ENCODE results near the gene FNDC8.
"Not testable (repeated sequence)": the region's sequence is repeated elsewhere in the genome, so short reads cannot be mapped to it uniquely, and the experiment has no call there.

FNDC8 gene

DNA sequence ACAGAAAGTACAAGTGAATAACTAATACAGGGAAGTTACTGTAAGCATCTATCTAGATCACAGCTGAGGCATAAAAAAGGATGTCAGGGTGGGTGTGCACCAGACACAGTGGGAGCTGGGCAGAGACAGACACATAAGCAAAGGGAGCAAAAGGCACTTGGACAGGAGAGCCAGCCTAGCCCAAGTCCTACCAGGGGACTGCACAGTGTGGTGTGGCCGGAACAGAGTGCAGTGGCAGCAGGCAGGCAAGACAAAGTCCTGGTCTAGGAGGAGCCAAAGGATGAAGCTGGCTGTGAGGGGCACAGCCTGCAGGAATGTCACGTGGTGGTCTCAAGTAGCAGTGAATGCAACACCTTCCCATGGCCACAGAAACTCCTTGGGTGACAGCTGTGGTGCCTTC lies 23.6 kb upstream of the FNDC8 start:
- no peak for DNase-seq

DNA sequence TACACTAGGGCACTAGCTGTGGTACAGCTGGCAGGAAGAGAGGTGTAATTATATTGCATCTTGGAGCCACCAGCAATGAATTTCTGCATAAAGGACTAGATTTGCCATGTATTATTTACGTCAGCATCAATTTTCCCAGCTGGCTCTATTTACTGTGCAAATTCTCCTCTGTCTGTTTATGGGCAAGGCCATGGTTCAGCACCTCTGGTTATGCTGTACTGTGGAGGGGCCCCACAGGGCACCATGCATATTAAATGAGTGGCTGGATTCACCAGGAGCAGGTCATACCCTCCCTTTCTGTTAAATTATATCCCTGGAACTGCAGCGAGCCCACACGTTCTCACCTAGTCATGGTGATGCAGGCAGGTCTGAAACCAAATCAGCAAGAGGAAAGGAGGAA lies 21.5 kb upstream of the FNDC8 start:
- no peak for DNase-seq

DNA sequence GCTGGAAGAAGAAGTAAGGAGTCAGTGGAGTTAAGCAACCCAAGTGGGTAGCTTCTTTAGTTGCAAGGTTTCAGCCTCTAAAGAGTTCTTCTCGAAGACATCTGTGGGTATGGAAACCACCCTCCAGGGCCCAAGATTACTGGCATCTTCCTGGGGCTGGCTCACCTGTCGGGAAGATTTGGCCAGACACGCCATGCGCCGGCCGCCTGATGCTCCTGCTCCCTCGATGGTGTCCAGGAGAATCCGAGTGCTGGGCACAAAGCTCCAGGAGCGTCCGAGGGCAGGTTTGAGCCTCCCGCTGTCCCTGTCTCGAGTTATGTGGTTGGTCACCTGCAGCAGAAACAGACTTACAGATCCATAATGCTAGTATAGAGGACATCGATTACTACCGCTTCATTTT lies 20.4 kb upstream of the FNDC8 start:
- DNase-seq = no peak

DNA sequence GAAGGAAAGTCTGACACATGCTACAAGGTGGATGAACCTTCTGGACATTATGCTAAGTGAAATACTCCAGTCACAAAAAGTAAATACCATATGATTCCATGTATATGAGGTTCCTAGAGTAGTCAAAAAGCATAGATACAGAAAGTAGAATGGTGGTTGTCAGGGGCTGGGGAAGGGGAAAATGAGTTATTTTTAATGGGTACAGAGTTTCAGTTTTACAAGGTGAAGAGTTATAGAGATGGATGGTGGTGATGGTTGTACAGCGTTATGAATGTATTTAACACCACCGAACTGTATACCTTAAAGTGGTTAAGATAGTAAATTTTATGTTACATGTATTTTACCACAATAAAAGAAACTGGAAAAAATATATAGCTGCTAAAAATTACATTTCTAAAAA lies 19.7 kb upstream of the FNDC8 start:
- DNase-seq = no peak

DNA sequence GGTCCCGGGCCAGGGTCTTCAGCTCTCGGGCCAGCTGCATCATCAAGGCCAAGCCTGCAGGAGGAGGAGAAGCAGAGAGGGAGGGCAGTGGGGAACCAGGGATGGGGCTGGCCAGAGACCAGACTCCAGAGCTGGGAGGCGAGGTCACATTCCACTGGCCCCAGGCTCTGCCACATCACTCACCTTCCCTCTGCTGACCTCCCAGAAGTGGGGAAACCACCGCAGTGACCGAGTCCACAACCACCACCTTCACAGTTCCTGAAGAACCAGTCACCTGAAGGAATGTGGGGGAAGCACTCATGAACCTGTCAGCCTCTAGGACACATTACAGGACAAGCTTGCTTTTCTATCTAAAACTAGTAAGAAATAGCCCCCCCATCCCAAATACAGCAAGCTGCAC lies 18.1 kb upstream of the FNDC8 start:
- no peak for DNase-seq

DNA sequence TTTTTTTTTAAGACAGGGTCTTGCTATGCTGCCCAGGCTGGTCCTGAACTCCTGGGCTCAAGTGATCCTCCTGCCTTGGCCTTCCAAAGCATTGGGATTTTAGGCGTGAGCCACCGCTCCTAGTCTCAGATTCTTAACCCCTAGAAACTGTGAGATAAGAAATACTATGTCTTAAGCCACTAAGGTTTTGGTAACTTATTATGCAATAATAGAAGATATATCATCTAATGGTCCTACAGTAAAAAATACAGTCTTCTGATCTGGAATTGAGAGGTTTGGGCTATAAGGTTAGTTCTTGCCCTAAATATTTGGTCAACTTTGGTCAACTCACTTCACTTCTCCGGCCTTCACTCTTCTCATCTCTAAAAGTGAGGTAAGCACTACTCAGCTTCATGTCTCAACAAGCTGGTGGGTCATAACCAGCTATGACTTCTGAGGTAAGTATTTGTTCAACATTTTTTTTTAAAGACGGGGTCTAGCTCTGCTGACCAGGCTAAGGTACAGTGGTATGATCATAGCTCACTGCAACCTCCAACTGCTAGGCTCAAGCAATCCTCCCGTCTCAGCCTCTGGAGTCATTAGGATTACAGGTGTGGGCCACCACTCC lies 16.5 kb upstream of the FNDC8 start:
- DNase-seq = no peak

DNA sequence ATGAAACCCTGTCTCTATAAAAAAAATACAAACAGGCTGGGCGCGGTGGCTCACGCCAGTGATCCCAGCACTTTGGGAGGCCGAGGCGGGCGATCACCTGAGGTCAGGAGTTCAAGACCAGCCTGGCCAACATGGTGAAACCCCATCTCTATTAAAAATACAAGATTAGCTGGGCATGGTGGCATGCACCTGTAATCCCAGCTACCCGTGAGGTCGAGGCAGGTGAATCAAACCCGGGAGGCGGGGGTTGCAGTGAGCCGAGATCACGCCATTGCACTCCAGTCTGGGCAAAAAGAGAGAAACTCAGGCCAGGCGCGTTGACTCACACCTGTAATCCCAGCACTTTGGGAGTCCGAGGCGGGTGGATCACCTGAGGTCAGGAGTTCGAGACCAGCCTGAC lies 10.6 kb upstream of the FNDC8 start:
- not testable (repeated sequence) for DNase-seq

DNA sequence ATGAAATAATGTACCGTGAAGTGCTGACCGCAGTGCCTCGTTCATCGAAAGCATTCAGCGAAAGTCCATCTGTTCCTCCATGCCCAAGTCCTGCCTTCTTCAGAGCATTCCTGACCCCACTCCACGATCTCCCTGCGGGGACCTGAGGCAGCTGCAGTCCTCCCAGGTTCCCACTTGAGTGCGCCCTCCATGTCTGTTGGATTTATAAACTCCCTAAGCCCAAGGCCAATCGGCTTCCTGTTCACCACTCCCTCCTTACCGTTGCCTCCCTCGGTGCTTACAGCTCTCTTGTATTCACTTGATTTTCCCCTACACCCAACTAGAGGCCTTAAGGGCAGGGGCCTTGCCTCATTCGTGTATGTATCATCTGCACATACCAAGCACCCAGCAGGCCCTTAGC lies 4.6 kb upstream of the FNDC8 start:
- DNase-seq = no peak

DNA sequence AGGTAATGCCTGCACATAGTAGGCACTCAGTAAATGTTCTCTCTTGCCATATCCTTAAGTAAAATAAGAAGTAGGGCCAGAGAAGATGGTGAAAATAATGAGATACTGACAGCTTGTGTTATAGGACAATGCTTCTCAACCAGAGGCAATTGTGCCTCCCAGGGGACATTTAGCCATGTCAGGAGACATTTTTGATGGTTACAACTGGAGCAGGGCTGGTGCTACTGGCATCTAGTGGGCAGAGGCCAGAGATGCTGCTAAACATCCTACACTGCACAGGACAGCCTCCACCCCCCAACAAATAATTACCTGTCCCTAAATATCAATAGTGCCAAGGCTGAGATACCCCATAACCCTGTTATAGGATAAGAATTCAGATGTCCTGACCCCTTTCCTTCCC lies 3.4 kb upstream of the FNDC8 start:
- DNase-seq = peak; percentile 12

DNA sequence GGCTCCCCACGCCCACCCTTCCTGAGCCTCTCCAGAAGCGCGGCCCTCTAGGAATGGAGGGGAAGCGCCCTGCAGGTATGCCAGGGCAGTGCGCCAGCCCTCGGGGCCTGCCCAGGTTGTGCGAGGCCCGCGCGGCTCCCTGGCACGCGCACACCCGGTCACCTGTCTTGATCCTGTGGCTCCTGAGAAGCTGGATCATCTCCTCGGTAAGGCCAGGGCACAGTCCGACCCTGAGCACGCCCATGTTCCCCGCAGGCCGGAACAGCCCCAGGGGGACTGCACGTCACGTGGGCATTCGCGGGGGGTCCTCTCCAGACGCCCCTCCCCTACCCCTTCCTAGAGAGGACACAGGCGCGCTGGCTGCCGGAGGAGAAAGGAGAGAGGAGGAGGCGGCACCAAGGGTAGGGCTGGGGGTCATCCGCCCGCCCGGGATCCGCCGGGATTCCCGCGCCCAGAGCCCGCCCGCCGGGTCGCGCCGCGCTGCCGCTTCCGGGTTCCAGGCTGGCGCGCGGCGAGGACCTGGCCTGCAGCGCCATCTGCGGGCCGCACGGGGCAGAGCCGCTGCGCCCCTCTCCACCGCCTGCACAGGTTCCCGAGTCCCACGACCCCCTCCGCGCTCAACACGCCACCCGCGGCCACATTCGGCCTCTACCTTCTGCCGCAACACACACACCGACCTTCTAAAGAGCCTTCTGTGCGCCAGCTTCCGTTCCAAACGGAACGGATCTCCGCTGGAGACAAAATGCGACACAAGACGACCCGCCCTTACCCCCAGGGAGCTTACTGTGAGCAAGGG lies 1.8 kb upstream of the FNDC8 start, which contains the start of gene RAD51D:
TSS of gene RAD51D (minus strand) at position 491 of the 796 bp plus-strand sequence. CDS start at position 244, 247 bp downstream.
- peak; percentile 82 for DNase-seq

DNA sequence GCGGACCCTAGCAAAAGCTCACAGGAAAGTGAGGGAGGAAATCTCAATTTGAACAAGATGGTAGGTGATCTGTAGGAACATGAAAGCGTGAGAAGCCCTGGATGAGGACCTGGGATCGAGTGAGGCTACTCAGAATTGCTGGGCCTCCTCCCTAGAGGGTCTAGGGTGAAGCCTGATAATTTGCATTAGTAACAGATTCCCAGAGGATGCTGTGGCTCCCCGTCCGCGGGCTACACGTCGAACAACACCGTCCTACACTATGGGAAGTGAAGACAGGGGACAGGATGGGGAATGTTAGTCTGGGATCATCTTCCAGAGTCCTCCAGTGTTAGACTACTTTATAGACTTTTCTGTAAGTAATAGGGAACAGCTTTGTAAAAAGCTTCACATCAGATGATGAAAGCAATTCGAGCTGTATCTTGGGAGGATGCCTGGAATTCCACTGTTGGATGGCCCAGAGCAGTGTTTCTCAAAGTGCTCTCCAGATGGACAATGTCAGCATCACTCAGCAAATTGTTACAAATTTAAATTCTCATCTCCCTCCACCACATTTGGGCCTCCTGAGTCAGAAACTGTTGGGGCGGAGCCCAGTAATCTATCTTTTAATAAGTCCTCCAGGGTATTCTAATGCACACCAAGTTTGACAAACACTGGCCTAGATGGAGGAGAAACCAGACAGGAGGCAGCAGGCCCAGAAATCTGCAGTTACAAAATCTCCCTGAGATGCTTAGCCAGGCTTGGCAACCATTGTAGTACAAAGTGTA lies 6.5 kb downstream of the FNDC8 start:
- DNase-seq = no peak

DNA sequence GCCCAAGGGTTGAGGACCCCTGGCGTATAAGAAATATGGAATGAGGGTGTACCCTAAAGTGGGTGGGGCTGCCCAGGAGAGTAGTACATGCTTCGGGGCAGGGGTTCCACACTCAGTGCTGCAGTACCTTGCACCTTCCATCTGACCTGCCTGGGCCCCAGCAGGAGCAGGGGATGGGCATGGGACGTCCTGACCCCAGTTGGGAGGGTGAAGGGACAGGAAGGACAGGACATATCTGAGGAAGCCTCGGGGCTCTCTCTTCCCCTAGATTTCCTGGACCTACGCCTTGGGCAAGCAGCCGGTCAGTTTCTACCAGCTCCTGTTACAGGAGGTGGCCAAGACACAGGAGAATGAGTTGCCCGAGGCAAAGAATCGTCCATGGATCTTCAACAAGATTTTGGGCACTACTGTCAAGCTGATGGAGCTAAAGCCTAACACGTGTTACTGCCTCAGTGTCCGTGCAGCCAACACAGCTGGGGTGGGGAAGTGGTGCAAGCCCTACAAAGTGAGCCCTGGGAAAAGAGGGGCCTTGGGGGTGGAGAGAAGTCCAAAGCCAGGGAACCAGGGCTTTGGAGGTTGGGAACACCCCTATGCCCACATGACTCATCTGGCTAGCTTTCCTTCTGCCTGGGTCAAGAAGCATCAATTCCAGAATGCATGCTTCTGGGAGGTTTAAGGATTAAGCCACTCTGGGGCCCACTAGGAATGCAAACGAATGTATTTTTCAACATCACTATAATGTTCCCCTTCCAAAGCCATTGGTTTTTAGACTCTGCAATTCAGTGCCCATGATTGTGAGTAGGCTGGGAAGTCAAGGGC lies 7.9 kb downstream of the FNDC8 start:
- no peak for DNase-seq

DNA sequence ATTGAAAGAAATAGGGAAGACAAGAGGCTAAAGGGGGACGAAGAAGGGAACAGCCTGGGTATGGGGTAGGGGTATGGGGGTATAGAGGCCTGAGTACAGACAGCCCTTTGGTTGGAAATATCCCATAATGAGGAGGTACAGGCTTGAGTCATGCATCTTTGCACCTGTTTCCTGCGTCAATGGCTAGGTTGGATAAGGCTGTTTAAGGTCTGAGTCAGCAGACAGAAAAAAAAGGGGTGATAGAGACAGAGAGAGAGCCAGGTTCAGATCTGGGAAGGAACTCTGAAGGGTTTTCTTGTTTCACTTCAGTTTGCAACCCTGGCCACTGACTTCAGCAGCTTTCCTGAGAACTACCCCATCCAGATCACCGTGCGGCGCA lies 8.5 kb downstream of the FNDC8 start:
- peak; percentile 12 for DNase-seq

DNA sequence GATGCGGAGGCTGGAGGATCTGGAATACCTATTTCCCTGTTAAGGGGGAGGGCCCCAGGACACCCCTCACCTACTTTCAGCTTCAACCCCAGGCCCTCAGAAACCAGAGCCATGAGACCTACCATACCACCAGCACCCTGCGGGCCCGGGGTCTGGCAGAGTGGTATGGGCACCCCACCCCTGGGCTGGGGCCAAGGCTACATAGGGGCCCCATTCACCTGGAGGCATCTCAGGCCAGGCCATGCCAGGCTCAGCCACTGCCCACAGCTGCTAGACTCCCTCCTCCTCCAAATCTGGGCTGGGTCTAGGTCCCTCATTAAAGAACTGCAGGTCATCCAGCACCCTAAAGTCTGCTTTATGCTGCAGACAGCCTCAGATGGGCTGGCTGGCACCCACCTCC lies 9.0 kb downstream of the FNDC8 start:
- DNase-seq = no peak

DNA sequence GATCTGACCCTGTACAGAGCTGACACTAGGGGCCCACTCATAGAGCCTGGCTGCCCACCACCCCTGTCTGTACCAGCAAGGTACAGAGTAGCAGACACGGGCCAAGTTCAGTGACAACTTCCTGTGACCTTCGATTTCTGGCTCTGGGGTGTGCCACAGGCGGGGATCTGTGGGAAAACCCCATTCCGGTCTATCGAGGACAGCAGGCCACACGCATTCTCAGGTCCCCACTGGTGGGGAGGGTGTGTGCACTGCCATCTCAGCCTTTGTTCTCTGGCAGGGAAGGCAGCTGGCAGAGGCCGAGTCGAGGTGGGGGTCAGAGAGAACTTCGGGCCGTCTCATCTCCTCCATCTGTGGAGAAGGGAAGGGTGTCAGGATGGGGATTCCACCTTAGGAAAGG lies 10.7 kb downstream of the FNDC8 start:
- DNase-seq = no peak

DNA sequence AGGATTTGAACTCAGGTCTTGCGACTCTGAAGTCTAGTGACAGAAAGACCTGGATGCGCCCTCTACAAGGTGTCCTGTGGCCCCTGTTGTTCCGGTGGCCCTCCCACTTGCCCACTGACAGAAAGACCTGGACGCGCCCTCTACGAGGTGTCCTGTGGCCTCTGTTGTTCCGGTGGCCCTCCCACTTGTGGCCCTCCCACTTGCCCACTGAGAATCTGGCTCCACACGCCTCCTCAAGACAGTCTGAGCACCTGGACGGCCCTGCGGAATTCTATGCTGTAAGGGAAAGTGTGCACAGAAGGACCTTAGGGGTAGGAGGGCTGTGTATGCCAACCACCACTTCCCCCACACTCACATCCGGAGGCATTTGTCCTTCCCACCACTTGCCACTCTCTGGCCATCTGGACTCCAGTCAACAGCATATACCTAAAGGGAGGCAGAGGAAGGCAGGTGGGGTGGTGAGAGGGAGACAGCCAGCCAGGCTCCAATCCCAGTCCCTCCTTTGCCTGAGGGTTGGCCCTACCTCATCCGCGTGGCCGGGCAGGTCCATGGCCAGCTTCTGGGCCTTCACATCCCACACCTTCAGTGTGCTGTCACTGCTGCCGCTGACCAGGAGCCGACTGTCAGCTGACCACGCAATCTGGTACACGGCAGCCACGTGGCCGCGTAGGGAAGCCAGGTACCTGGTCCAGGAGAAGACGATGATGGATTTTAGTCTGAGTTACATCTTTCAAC lies 11.6 kb downstream of the FNDC8 start:
- DNase-seq = no peak

DNA sequence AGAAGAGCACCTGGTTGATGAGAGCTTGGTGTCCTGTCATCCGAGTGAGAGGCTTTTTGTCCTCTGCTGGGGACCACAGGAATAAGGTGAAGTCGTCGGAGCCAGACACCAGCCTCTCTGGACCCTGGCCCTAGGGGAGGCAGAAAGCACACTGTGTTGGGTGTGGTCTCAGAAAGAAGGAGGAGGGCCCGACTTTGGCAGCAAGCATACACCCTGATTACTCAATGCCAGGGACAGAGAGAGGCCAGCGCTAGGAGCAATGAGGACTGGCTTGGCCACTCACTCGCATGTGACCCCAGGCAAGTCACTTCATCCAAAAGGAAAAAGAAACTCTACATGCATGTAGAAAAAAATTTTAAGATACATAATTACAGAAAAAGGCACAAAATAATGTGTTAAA lies 13.9 kb downstream of the FNDC8 start:
- DNase-seq = no peak

DNA sequence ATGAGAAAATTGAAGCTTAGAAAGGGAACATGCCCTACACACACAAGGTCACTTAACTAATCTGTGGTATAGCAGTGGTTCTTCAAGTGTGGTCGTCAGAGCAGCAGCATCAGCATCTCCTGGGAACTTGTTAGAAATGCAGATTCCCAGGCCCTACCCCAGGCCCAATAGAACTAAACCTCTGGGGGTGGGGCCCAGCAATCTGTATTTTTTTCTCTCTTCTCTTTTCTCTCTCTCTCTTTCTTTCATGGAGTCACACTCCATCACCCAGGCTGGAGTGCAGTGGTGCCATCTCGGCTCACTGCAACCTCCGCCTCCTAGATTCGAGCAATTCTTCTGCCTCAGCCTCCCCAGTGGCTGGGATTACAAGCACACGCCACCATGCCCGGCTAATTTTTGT lies 16.8 kb downstream of the FNDC8 start:
- no peak for DNase-seq

DNA sequence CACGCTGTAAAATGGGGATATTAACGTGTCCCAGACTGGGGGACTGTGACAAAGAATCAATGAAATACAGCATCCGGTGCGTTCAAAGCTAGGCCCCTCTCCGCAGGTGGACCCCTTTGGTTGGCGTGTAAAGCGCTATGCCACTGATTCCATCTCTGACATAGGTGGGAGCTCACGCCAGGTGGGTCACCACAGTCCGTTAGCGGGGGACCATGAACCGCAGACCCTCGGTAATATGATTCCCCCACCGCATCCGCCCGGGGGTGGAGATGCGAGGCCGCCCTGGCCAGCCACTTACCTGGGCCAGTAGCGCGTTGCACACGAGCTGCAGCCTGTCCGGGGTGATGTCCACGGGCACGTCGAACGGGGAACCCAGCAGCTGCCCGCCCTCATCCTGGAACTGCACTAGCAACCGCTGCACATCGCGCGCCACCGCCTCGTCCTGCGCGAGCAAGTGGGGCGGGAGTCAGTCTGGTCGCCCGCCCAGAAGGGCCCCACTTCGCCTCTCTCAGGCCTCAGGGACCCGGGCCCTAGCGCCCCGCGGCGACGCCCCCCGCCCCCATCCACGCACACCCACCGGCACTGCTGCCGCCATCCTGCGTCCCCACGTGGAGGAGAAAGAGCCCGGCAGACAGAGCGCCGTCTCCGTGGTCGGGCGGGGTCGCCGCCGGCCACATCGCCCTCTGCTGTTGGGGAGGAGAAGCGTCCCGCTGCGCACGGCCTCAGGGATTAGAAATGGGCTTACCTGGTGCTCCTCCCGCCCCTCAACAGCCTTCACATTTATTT lies 20.5 kb downstream of the FNDC8 start, which contains the start of gene NLE1:
TSS of gene NLE1 (minus strand) at position 623 of the 786 bp plus-strand sequence. CDS start at position 595, 28 bp downstream.
- peak; percentile 87 for DNase-seq

DNA sequence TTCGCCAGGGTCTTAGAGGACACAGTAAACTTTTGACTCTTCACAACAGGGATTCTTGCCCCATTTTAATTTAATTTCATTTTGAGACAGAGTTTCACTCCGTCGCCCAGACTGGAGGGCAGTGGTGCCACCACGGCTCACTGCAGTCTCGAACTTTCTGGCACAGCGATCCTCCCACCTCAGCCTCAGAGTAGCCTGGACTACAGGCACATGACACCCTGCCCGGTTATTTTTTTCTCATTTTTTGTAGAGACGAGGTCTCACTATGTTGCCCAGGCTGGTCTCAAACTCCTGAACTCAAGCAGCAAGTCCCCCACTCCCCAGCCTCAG lies 21.0 kb downstream of the FNDC8 start:
- no peak for DNase-seq

DNA sequence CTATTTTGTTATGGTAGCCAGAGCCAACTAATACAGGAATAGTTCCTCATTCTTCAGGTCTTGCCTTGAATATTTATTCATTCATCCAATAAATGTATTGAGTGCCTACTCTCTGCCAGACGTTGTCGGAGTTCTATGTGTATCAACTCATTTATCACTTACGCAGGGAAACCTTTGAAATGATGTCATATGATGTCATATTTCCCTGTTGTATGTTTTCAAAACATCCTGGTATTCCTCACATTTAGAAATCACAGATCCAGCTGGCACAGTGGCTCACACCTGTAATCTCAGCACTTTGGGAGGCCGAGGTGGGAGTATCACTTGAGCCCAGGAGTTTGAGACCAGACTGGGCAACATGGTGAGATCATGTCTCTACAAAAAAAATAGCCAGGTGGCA lies 23.4 kb downstream of the FNDC8 start:
- no peak for DNase-seq

All from DMS53 (cell line).